ENCODE results near the gene CREG1.
"Not testable (repeated sequence)": the region's sequence is repeated elsewhere in the genome, so short reads cannot be mapped to it uniquely, and the experiment has no call there.

Gene CREG1

GRCh38 chr1:167553136-167554027, at the start of gene CREG1:
TSS of gene CREG1 (minus strand) at chr1:167553762.
- DNase-seq (ENCODE audit: low spot score), result peak; percentile 96

DNA sequence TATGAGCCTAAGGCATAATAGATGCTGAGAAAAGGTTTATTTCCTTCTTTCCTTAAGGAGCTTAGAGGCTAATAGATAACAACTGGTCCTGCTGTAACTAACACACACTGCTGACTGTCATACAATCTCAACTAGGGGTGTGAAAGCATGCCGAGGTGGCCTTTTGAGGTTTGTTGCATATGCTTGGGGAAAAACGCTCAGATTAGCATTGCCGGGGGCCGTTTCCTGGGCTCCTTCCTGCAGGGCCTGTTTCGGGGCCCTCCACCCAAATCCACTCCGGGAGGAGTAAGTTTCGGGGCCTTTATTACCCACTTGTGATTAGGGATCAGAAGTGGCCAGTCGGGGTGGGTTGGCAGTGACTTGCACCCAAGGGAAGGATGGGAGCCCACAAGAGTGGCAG, 49.3 kb upstream of the CREG1 start:
- DNase-seq (ENCODE audit: low spot score), result no peak

DNA sequence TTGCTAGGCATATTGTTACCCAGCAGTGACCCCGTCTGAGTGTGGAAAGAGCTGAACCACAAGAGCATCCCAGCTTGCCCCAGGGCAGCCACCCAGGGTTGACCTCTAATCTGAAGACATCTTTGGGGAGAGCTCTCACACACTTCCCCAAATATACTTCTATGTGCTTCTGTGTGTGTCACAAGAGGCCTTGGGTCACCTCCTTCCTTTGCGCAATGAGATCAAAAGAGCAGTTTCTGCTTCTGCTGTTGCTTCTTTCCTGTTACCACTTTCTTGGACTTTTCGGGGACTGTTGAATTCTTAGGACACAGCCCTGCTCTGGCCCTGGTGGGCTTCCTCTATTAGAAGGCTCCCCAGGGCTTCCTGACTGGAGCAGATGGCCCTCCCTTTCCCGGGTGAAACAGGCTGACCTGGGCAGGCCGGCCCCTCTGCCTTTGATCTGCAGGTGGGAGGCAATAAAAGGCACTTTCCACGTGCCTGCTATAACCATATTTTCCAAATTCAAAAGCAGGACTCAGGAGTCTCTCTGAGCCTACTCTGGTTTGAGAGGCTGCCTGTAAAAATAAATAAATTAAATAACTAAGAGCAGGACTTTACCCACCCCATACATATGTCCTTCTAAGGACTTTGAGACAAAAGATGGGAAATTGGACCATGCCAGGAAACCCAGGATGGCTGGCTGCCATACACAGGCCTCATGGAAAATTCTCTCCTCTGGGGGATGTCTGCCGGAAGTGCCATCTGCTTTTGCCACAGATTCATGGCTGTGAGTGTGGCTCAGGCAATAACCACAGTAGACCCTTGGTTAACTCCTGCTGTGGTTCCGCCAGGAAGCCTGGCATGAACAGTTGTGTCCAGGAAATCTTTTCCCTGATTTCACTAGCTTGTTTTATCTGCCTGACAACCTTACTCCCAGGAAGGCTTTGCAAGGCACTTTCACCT, 48.2 kb upstream of the CREG1 start:
- DNase-seq (ENCODE audit: low spot score), result no peak

DNA sequence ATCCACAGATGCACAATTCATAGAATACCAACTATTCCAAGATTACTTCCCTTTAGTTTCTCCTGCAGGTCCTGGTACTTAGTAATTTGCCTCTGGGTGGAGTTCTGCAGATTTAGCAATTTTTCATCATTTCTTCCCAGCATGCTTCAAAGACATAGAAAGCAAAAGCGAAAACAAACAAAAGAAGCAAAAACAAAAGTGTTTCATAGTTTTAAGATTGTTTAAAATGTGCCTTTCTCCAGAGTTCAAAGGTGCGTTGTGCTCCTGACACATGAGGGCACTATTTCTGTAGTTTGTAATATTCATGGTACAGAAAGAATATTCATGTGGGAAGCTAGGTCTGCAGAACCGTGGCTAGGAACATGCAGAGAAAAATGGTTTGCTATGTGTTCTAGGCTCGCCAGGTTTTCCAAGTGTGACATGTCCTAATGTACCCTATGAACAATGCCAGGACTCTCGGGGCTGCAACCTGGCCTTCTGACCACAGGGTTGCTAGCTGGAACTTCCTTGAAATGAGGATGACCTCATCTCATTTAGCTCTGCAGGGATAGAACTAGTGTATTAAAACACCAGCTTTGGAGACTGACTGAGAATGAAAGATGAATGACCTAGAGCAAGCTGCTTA, 46.5 kb upstream of the CREG1 start:
- DNase-seq (ENCODE audit: low spot score), result peak; percentile 48

DNA sequence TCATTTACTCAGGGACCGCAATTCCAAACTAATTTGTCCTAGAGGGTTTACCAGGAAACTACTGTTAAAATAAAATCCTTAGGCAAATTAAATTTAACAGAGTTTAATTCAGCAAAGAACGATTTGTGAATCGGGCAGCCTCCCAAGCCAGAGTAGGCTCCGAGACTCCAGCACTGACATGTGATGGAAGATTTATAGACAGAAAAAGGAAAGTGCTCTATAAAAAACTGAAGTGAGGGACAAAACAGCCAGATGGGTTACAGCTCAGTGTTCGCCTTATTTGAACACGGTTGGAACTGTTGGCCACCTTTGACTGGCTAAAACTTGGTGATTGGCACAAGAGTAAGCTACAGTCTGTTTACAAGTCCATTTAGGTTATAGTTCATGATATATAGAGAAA, 41.3 kb upstream of the CREG1 start:
- DNase-seq (ENCODE audit: low spot score), result no peak

GRCh38 chr1:167593860-167594259, 40.3 kb upstream of the CREG1 start:
- no peak for DNase-seq (ENCODE audit: low spot score)

GRCh38 chr1:167592475-167592874, 38.9 kb upstream of the CREG1 start:
- no peak for DNase-seq (ENCODE audit: low spot score)

GRCh38 chr1:167588361-167588760, 34.8 kb upstream of the CREG1 start:
- no peak for DNase-seq (ENCODE audit: low spot score)

GRCh38 chr1:167587872-167588271, 34.3 kb upstream of the CREG1 start:
- DNase-seq (ENCODE audit: low spot score), result no peak

DNA sequence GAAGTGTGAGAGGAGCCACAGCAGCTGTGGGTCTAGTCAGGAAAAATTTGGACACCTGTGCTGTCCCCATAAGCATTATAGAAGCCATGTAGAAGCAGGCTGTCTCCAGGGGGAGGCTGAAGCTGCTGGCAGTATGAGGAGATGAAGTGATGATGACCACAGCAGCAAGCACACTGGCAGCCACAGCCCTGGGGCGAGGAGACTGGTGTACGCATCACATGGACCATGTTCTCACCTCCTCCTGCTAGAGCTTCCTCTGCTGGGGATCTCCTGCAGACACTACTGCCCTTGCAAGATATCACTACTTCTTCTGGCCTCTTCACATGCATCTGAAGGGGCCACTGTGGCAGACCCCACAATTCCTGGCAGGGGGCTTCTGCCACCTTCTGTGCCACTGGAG, 33.8 kb upstream of the CREG1 start:
- DNase-seq (ENCODE audit: low spot score), result no peak

DNA sequence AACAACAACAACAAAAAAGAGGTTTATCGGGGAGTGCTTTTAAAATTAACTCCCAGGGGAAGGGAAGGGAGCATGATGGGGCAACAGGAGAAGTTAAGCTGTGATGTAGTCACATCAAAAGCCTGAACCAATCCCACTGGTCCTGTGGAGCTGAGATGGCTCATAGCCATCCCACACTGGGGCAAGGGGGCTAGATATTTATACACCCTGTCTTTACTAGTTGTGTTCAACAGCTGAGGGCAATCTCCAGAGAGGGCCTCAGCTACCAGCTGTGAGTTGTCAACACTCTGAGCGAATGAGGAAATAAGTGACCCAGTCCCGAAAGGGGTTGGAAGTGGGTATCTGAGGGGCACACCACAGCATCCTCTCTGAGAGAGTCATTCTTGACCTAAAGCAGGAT, 31.0 kb upstream of the CREG1 start:
- no peak for DNase-seq (ENCODE audit: low spot score)

GRCh38 chr1:167582722-167583121, 29.2 kb upstream of the CREG1 start:
- no peak for DNase-seq (ENCODE audit: low spot score)

DNA sequence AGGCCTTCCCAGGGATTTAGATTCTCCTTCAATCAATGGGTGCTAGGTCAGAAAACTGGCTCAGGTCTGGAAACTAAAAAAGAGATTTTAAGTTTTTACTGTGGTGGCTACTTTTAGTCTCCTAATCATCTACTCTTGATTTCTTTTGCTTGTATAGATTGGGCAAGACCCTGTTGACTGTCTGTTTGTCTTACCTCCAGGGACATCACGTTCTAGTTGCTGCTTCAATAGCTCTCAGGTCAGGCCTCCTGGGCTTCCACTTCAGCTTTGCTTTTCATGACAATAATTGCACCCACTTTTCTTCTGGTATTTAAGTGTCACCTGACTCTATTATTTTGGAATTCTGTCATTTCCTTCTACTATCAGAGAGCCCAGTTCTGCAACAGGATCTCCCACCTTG, 28.5 kb upstream of the CREG1 start:
- no peak for DNase-seq (ENCODE audit: low spot score)

DNA sequence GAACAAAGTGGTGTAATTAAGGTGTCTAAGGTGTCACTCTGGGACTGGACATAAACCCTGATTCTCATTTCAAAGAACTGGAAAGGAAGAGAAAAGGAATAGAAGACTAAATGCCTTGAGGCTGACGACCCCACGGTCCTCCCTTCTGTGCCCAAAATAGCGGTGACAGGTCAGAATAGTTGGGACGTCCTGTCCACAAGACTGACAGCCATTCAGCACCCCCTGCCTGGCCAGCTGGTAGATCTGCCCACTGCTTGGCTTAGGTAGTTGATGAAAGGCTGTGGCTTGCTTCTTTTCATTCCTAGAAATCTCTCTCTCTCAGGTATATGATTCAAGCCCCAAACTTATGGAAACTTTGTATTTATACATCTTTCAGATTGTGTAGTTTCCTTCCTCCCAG, 26.4 kb upstream of the CREG1 start:
- DNase-seq (ENCODE audit: low spot score), result no peak

- DNase-seq (ENCODE audit: low spot score), result no peak
These were observed 25.5 kb upstream of the CREG1 start for GRCh38 chr1:167578939-167579521.

DNA sequence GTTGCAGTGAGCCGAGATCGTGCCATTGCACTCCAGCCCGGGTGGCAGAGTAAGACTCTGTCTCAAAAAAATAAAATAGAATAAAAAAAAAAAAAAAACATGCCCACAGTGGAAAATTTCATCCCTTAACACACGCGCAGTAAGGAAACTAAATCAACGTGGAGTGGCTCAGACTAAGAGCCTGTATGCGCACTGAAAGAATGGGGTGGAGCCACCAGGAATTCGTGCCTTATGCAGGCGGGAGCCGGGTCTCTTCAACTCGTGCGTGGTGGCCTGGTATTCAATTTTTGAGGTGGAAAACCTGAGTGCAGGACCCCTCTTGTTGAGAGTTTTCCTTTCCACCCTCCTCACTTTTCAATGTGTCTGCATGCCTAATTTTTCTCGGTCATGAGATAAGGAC, 22.1 kb upstream of the CREG1 start:
- DNase-seq (ENCODE audit: low spot score), result no peak

- no peak for DNase-seq (ENCODE audit: low spot score)
These were observed 19.5 kb upstream of the CREG1 start for GRCh38 chr1:167573035-167573434.

DNA sequence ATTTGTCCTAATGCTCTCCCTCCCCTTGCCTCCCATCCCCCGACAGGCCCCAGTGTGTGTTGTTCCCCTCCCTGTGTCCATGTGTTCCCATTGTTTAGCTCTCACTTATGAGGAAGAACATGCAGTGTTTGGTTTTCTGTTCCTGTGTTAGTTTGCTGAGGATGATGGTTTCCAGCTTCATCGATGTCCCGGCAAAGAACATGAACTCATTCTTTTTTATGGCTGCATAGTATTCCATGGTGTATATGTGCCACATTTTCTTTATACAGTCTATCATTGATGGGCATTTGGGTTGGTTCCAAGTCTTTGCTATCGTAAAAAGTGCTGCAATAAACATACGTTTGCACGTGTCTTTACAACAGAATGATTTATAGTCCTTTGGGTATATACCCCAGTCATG, 17.1 kb upstream of the CREG1 start:
- DNase-seq (ENCODE audit: low spot score), result not testable (repeated sequence)

DNA sequence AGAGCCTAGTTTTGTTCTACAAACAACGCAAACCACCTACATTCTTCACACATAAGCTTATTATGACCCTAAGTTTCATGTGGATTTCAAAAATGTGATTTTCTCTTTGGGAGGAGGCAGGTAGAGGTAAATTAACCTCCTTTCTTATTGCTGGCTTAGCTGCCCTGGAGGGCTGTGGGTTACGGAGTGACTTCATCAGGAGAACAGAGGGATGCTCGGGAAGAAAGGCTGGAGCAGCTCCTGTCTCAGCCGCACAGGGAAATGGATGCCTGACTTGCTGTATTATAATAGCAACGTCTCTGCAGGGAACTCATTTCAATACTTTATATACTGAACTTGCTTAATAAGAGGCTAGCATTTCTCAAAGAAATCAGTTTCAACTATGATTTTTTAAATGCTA, 14.1 kb upstream of the CREG1 start:
- no peak for DNase-seq (ENCODE audit: low spot score)

GRCh38 chr1:167566766-167567165, 13.2 kb upstream of the CREG1 start:
- DNase-seq (ENCODE audit: low spot score), result no peak

DNA sequence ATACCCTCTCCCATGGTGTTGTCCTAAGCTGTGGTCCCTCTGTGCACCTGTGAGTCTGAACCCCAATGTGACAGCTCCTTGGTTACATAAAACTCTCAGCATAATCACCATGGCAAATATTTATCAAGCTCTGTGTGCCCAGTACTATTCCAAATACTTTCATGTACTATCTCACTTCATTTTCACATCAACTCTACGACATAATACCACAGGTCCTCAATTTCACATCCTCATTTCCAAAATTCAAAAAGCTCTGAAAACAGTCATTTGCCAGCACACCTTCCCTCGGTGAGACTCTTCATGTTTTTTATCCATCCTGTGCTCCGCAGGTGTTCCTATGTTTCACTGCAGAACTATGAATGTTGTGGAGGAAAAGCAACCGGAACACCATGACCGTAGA, 12.4 kb upstream of the CREG1 start:
- DNase-seq (ENCODE audit: low spot score), result no peak

DNA sequence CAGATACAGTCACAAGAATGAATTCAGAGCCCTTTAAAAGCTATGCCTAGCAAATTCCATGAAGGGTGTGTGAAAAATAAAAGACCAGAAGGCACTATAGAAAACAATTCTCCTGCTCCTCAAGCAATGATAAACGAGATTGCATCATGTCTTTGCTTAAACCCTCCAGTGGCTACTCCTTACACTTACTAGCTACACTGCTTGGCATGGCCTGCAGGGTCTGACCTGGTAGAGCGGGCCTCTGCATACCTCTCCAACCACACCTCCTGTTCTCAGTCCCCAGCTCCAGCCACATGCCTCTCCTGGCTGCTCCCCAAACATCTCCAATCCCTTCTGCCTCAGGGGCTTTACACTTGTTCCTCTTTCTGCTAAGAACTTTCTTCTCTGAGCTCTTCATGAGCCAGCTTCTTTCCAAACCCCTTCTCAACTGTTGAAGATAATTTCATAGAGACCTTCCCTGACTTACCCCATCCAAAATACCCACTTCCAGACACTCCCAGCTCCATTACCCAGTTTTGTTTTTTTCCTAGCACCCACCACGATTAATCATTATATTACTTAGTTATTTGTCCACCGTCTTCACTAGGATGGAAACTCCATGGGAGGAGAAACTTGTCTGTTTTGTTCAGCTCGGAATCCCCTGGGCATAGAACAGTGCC, 11.2 kb upstream of the CREG1 start:
- DNase-seq (ENCODE audit: low spot score), result no peak
